Gastrocnemius medialis (tissue), 4 donors: ENCODE data around the gene DPP10.

Experiments
- CTCF ChIP-seq, 5 experiments: fragments of 450-650 bp in 3 of 5; fragments of 200-600 bp in 2 of 5; sonication (generic) in 2 of 5; IDR thresholded peaks in 4 of 5; conservative IDR thresholded peaks in 1 of 5; 1 replicate in 4 of 5; 2 replicates in 1 of 5; pipeline ENCODE4 v1.5.1; 2016 to 2019; ENCODE audit warnings: antibody characterized with exemption in 5 of 5, mild to moderate bottlenecking in 3 of 5, moderate library complexity in 3 of 5
- POLR2A ChIP-seq, 2 donors: fragments of 450-650 bp; IDR thresholded peaks; one replicate each; pipeline ENCODE4 v1.6.1; 2017; ENCODE audit warnings: antibody characterized with exemption in 2 of 2, mild to moderate bottlenecking in 2 of 2, moderate library complexity in 2 of 2

- TF ChIP-seq CTCF (IDR thresholded peaks at IDR 0.05 in 4 of 5, conservative IDR thresholded peaks at IDR 0.05 in 1 of 5) (no peak), POLR2A (IDR thresholded peaks at IDR 0.05) (no peak)
These were observed 209.5 kb downstream of the DPP10 start for GRCh38 chr2:114651933-114652332.
